Skin of body (tissue), 2 donors: ENCODE data around the gene KCND1. TPM values are rescaled to one million over a fixed set of nuclear protein-coding genes. Genes with fewer than 3 reads are reported as not detected.
"Not testable (repeated sequence)": the region's sequence is repeated elsewhere in the genome, so short reads cannot be mapped to it uniquely, and the experiment has no call there.

Experiments used
- DNase-seq: peaks from one replicate; lab custom pipeline; 2025; lab: John Stamatoyannopoulos, UW
- total RNA-seq: library from RNA; depleted of rRNA; stranded (reverse); fragments of >200 nt; gene quantifications from one replicate; pipeline ENCODE4 v1.2.3, GENCODE V29; 2014

The KCND1 gene
- total RNA-seq: 2.7 TPM

- DNase-seq: peak; percentile 34
Measured at GRCh38 chrX:48971249-48972219, at the start of gene KCND1. TSS of gene KCND1 (minus strand) at chrX:48971844. CDS start at chrX:48970271, 1,573 bp downstream.

- DNase-seq: no peak
Measured at GRCh38 chrX:49019599-49020249, 48.1 kb upstream of the KCND1 start.

- no peak for DNase-seq
Measured at GRCh38 chrX:49019050-49019449, 47.4 kb upstream of the KCND1 start.

GRCh38 chrX:49003696-49004095 lies 32.1 kb upstream of the KCND1 start:
- DNase-seq: no peak

GRCh38 chrX:49002091-49002935 lies 30.7 kb upstream of the KCND1 start, which contains the start of gene GRIPAP1:
TSS of gene GRIPAP1 (minus strand) at chrX:49002264. CDS start at chrX:49002229, 35 bp downstream.
- DNase-seq: peak; percentile 96

GRCh38 chrX:49001521-49002090 lies 30.0 kb upstream of the KCND1 start:
- DNase-seq: no peak

GRCh38 chrX:49000636-49001035 lies 29.0 kb upstream of the KCND1 start:
- DNase-seq: no peak

- DNase-seq: no peak
Measured at GRCh38 chrX:48999030-48999429, 27.4 kb upstream of the KCND1 start.

- DNase-seq: no peak
Measured at GRCh38 chrX:48998391-48998790, 26.7 kb upstream of the KCND1 start.

- DNase-seq: no peak
Measured at GRCh38 chrX:48997865-48998264, 26.2 kb upstream of the KCND1 start.

GRCh38 chrX:48997455-48997854 lies 25.8 kb upstream of the KCND1 start:
- no peak for DNase-seq

GRCh38 chrX:48996969-48997368 lies 25.3 kb upstream of the KCND1 start:
- no peak for DNase-seq

GRCh38 chrX:48992341-48992740 lies 20.7 kb upstream of the KCND1 start:
- DNase-seq: no peak

GRCh38 chrX:48989483-48989882 lies 17.8 kb upstream of the KCND1 start:
- no peak for DNase-seq

- DNase-seq: no peak
Measured at GRCh38 chrX:48983896-48984295, 12.3 kb upstream of the KCND1 start.

GRCh38 chrX:48983081-48983480 lies 11.4 kb upstream of the KCND1 start:
- no peak for DNase-seq

- no peak for DNase-seq
Measured at GRCh38 chrX:48981178-48981577, 9.5 kb upstream of the KCND1 start.

GRCh38 chrX:48980341-48980740 lies 8.7 kb upstream of the KCND1 start:
- DNase-seq: not testable (repeated sequence)

GRCh38 chrX:48978226-48978625 lies 6.6 kb upstream of the KCND1 start:
- DNase-seq: no peak

GRCh38 chrX:48976086-48976485 lies 4.4 kb upstream of the KCND1 start:
- no peak for DNase-seq

- DNase-seq: no peak
Measured at GRCh38 chrX:48975541-48975940, 3.9 kb upstream of the KCND1 start.
